Left lung (tissue), 10 donors: ENCODE data around the gene MCUB. TPM values are rescaled to one million over a fixed set of nuclear protein-coding genes. Genes with fewer than 3 reads are reported as not detected.
"Not testable (repeated sequence)": the region's sequence is repeated elsewhere in the genome, so short reads cannot be mapped to it uniquely, and the experiment has no call there.

Experiments
- ATAC-seq: fragments of 200-7000 bp; cut with Tn5 transposase; one replicate; pipeline ENCODE4 v1.9.1; 2020; ENCODE audit warnings: moderate library complexity
- DNase-seq, 4 donors: peaks; one replicate each; pipeline ENCODE4 v3.0.0-alpha.2; 2013 to 2020
- H3K27ac ChIP-seq, 2 donors: fragments of 200-600 bp; sonication (generic) in 1 of 2; one replicate each; pipeline versions ENCODE4 v1.5.0 to v1.8.0; 2020 to 2021
- H3K27me3 ChIP-seq, 2 donors: fragments of 200-600 bp; sonication (generic) in 1 of 2; one replicate each; pipeline versions ENCODE4 v1.5.0 to v1.8.0; 2020 to 2021
- H3K36me3 ChIP-seq, 2 donors: fragments of 200-600 bp; sonication (generic) in 1 of 2; one replicate each; pipeline versions ENCODE4 v1.5.0 to v1.8.0; 2020 to 2021
- H3K4me1 ChIP-seq, 2 donors: fragments of 200-600 bp; one replicate each; pipeline ENCODE4 v1.8.0; 2021
- H3K4me3 ChIP-seq, 2 donors: fragments of 200-600 bp; sonication (generic) in 1 of 2; one replicate each; pipeline versions ENCODE4 v1.5.0 to v1.8.0; 2020 to 2021; ENCODE audit warnings: mild to moderate bottlenecking in 1 of 2
- H3K9me3 ChIP-seq, 2 donors: fragments of 200-600 bp; sonication (generic) in 1 of 2; one replicate each; pipeline versions ENCODE4 v1.5.0 to v1.8.0; 2020 to 2021
- CTCF ChIP-seq, 2 donors: fragments of 200-600 bp; sonication (generic) in 1 of 2; IDR thresholded peaks; one replicate each; pipeline versions ENCODE4 v1.5.0 to v1.8.0; 2021; ENCODE audit warnings: antibody characterized with exemption in 2 of 2
- intact Hi-C, 2 donors: fragments of 100-400 bp; cut with DNase I; formaldehyde crosslinking; loops; one replicate each; pipeline versions ENCODE4 v1.11.2 to v1.14.2; 2022
- polyA plus RNA-seq, 6 donors: library from polyadenylated mRNA; unstranded; fragments of 120-200 nt; gene quantifications; one replicate each; pipeline ENCODE4 v1.2.1, GENCODE V29; 2013; ENCODE audit not compliant: insufficient read length in 6 of 6
- total RNA-seq, 2 donors: library from RNA; stranded (reverse); fragmentation: NEBNext Ultra II Directional; extraction: Animal tissue kit (Norgen Biotek cat#: 25700); gene quantifications; one replicate each; pipeline ENCODE4 v1.2.1, GENCODE V29; 2021
- donor health status: DM: no; HTN: yes; CAD: no.
- donor health status: DM: no; HTN: no; CAD: no.

Gene MCUB
- total and polyA plus RNA-seq, 8 donors = 5.3 to 28.2 (median 6.2) TPM

DNA sequence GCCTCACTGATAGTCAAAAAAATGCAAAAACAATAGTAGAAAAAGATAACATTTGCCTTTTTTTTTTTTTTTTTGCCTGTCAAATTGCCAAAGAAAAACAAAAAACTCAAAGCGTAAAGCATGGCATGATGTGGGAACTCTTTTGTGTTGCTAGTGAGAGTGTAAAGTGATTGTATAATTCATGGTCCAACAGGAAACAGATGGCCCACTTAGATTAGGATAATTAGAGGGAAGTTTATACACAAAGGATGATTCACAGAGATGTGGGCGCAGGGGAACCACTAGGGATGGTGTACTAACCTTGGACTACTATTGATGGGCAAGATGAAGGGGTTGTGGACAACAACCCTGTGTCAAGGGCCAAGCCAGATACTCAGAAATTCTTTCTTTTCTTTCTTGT lies 16.4 kb downstream of the MCUB start:
- H3K9me3 ChIP-seq = no peaks in the 10 kb centered on the region
- DNase-seq = peak in 1 of 4 donors; percentile 23
- intact Hi-C loops = no loop called here

DNA sequence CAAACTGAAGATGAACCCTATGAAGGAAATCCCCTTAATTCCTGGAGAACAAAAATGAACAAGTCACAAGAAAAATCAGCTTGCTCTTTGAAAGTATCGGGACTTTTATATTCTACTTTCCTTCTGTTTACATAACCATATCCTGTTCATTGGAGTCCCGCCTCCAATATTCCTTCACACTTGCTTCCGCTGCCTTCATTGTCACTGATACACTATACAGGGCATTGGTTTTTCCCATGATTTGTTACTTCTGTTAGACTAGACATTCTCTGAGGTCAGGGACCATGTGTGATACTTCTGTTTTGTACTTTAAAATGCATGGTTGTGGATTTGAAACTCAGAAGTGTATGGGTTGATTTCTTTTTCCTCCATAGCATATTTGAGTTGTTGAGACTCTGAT lies 18.8 kb downstream of the MCUB start:
- no peaks in the 10 kb centered on the region for H3K27me3 ChIP-seq
- H3K27ac ChIP-seq = no peak overlapping the region
- H3K4me3 ChIP-seq = no peak overlapping the region
- ATAC-seq (no peak), DNase-seq (no peak)
- no peaks in the 10 kb centered on the region for H3K36me3 ChIP-seq
- H3K9me3 ChIP-seq = peaks cover 0 to 7% of the 10 kb centered on the region in 2 donors
- TF ChIP-seq CTCF (IDR thresholded peaks at IDR 0.05) = no peak
- intact Hi-C loops = no loop called here
- H3K4me1 ChIP-seq = no peaks in the 10 kb centered on the region

More for the DNA sequence above, 16.4 kb downstream of the MCUB start:
- ATAC-seq = peak; percentile 62
- H3K4me1 ChIP-seq = no peaks in the 10 kb centered on the region
- no peak overlapping the region for H3K4me3 ChIP-seq
- no peaks in the 10 kb centered on the region for H3K27me3 ChIP-seq
- no peak overlapping the region for H3K27ac ChIP-seq
- H3K36me3 ChIP-seq = no peaks in the 10 kb centered on the region
- TF ChIP-seq CTCF (IDR thresholded peaks at IDR 0.05) = no peak

DNA sequence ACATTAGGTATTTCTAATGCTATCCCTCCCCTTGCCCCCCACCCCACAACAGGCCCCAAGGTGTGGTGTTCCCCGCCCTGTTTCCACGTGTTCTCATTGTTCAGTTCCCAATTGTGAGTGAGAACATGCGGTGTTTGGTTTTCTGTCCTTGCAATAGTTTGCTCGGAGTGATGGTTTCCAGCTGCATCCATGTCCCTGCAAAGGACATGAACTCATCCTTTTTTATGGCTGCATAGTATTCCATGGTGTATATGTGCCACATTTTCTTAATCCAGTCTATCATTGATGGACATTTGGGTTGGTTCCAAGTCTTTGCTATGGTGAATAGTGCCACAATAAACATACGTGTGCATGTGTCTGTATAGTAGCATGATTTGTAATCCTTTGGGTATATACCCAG lies 20.0 kb downstream of the MCUB start:
- H3K27me3 ChIP-seq, ATAC-seq, intact Hi-C loops, H3K36me3 ChIP-seq, H3K4me3 ChIP-seq, DNase-seq, H3K4me1 ChIP-seq, H3K9me3 ChIP-seq, H3K27ac ChIP-seq: not testable (repeated sequence)

GRCh38 chr4:109588176-109588575 lies 28.1 kb downstream of the MCUB start:
- intact Hi-C loops = no loop called here
- H3K4me3 ChIP-seq = no peak overlapping the region
- no peak overlapping the region for H3K27ac ChIP-seq
- no peaks in the 10 kb centered on the region for H3K36me3 ChIP-seq
- H3K4me1 ChIP-seq = peaks cover 0 to 5% of the 10 kb centered on the region in 2 donors
- no peak for DNase-seq
- no peak for TF ChIP-seq CTCF (IDR thresholded peaks at IDR 0.05)
- H3K27me3 ChIP-seq = no peaks in the 10 kb centered on the region
- no peaks in the 10 kb centered on the region for H3K9me3 ChIP-seq
- no peak for ATAC-seq

GRCh38 chr4:109589119-109589518 lies 29.1 kb downstream of the MCUB start:
- no peaks in the 10 kb centered on the region for H3K27me3 ChIP-seq
- H3K36me3 ChIP-seq = no peaks in the 10 kb centered on the region
- H3K9me3 ChIP-seq = no peaks in the 10 kb centered on the region
- intact Hi-C loops = no loop called here
- ATAC-seq = no peak
- no peak for TF ChIP-seq CTCF (IDR thresholded peaks at IDR 0.05)
- H3K4me3 ChIP-seq = no peak overlapping the region
- H3K4me1 ChIP-seq = peaks cover 0 to 5% of the 10 kb centered on the region in 2 donors
- H3K27ac ChIP-seq = no peak overlapping the region
- no peak for DNase-seq

- no peak for DNase-seq
- TF ChIP-seq CTCF (IDR thresholded peaks at IDR 0.05) = no peak
- intact Hi-C loops = no loop called here
These were observed 29.6 kb downstream of the MCUB start for GRCh38 chr4:109589605-109590004.

More at GRCh38 chr4:109589605-109590004, 29.6 kb downstream of the MCUB start:
- peaks cover 0 to 5% of the 10 kb centered on the region in 2 donors for H3K4me1 ChIP-seq
- H3K9me3 ChIP-seq = no peaks in the 10 kb centered on the region
- no peak for ATAC-seq
- H3K36me3 ChIP-seq = no peaks in the 10 kb centered on the region
- no peaks in the 10 kb centered on the region for H3K27me3 ChIP-seq
- no peak overlapping the region for H3K4me3 ChIP-seq
- no peak overlapping the region for H3K27ac ChIP-seq
